DND-41 (cell line): ENCODE results near the gene OR5T2.

Experiments used
- ATAC-seq: fragments of 200-7000 bp; cut with Tn5 transposase; 3 replicates; pipeline ENCODE4 v1.9.1; 2021; ENCODE audit warnings: low read depth; ENCODE audit not compliant: insufficient read depth
- DNase-seq: peaks from one replicate; pipeline ENCODE4 v3.0.0-alpha.2; 2020
- H2AFZ ChIP-seq: 2 replicates; pipeline ENCODE4 v1.6.0; 2012; ENCODE audit warnings: low read depth, low read length
- H3K27ac ChIP-seq: 2 replicates; pipeline ENCODE4 v1.5.1; 2012; ENCODE audit warnings: low read length, inconsistent platforms
- H3K27me3 ChIP-seq: fragments of 200-600 bp; sonication (generic); 2 replicates; pipeline ENCODE4 v1.6.0; 2012; ENCODE audit warnings: low read length, mild to moderate bottlenecking, inconsistent platforms; ENCODE audit not compliant: insufficient read depth, poor library complexity
- H3K36me3 ChIP-seq: 2 replicates; pipeline ENCODE4 v1.5.1; 2012; ENCODE audit warnings: low read length, inconsistent platforms; ENCODE audit not compliant: insufficient read depth
- H3K4me1 ChIP-seq: 2 replicates; pipeline ENCODE4 v1.5.1; 2012; ENCODE audit warnings: mild to moderate bottlenecking, low read length; ENCODE audit not compliant: insufficient read depth
- H3K4me2 ChIP-seq: 2 replicates; pipeline ENCODE4 v1.6.0; 2012; ENCODE audit warnings: mild to moderate bottlenecking, moderate library complexity, low read length, inconsistent platforms; ENCODE audit not compliant: insufficient read depth
- H3K4me3 ChIP-seq, 2 experiments: fragments of 200-600 bp in 1 of 2; shearing (Covaris generic) in 1 of 2; 2 replicates each; pipeline ENCODE4 v1.5.1; 2012 to 2016; ENCODE audit warnings: inconsistent platforms in 2 of 2, low read length in 2 of 2, mild to moderate bottlenecking in 2 of 2, low read depth in 1 of 2, moderate library complexity in 1 of 2
- H3K79me2 ChIP-seq: 2 replicates; pipeline ENCODE4 v1.6.0; 2012; ENCODE audit warnings: low read length, inconsistent platforms; ENCODE audit not compliant: insufficient read depth
- H3K9ac ChIP-seq: 2 replicates; pipeline ENCODE4 v1.6.0; 2012; ENCODE audit warnings: low read depth, mild to moderate bottlenecking, inconsistent platforms, low read length, moderate library complexity
- H3K9me3 ChIP-seq: 2 replicates; pipeline ENCODE4 v1.5.1; 2012; ENCODE audit warnings: low read length, moderate library complexity, mild to moderate bottlenecking, inconsistent platforms; ENCODE audit not compliant: insufficient read depth, severe bottlenecking
- H4K20me1 ChIP-seq: 2 replicates; pipeline ENCODE4 v1.6.0; 2012; ENCODE audit warnings: low read length; ENCODE audit not compliant: insufficient read depth
- EZH2 ChIP-seq: IDR thresholded peaks from 3 replicates; pipeline ENCODE4 v1.6.1; 2012; ENCODE audit warnings: borderline replicate concordance, low read depth, mild to moderate bottlenecking, moderate library complexity, low read length, inconsistent platforms; ENCODE audit not compliant: severe bottlenecking
- TF ChIP-seq, protein P1 (sequence below): IDR thresholded peaks from 2 replicates; pipeline ENCODE4 v1.5.1; 2012; ENCODE audit warnings: borderline replicate concordance, low read length, moderate library complexity, mild to moderate bottlenecking; ENCODE audit not compliant: poor library complexity, severe bottlenecking; ENCODE audit errors: extremely low read depth

The OR5T2 gene

DNA sequence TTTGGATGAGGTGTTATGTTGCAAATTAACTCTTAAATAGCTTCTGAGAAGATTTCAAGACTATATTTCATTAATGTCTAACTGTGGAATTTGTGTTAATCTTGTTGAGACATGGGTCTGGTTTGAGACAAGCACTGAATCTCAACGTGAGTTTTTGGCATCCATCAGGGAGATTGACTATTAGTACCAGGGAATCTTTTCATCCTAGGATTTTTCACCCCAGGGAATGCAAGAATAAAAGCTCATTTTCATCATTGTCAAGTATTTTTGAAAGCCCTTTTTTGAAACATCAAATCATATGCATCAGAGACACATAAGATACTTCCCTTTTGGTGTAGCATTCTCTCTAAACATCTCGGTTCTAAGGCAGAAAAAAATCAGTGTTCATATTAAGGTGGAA is 19.5 kb downstream of the OR5T2 start:
- H3K79me2 ChIP-seq: no peaks in the 10 kb centered on the region
- TF ChIP-seq, protein P1, sequence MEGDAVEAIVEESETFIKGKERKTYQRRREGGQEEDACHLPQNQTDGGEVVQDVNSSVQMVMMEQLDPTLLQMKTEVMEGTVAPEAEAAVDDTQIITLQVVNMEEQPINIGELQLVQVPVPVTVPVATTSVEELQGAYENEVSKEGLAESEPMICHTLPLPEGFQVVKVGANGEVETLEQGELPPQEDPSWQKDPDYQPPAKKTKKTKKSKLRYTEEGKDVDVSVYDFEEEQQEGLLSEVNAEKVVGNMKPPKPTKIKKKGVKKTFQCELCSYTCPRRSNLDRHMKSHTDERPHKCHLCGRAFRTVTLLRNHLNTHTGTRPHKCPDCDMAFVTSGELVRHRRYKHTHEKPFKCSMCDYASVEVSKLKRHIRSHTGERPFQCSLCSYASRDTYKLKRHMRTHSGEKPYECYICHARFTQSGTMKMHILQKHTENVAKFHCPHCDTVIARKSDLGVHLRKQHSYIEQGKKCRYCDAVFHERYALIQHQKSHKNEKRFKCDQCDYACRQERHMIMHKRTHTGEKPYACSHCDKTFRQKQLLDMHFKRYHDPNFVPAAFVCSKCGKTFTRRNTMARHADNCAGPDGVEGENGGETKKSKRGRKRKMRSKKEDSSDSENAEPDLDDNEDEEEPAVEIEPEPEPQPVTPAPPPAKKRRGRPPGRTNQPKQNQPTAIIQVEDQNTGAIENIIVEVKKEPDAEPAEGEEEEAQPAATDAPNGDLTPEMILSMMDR: no peak
- TF ChIP-seq EZH2: no peak
- H3K36me3 ChIP-seq: no peaks in the 10 kb centered on the region
- no peaks in the 10 kb centered on the region for H4K20me1 ChIP-seq
- no peak overlapping the region for H3K4me2 ChIP-seq
- ATAC-seq: no peak
- no peak overlapping the region for H3K27ac ChIP-seq
- no peak for DNase-seq
- no peak overlapping the region for H3K4me3 ChIP-seq
- no peaks in the 10 kb centered on the region for H3K4me1 ChIP-seq
- H3K9me3 ChIP-seq: no peaks in the 10 kb centered on the region
- no peaks in the 10 kb centered on the region for H3K27me3 ChIP-seq
- H2AFZ ChIP-seq: no peak overlapping the region
- no peak overlapping the region for H3K9ac ChIP-seq

DNA sequence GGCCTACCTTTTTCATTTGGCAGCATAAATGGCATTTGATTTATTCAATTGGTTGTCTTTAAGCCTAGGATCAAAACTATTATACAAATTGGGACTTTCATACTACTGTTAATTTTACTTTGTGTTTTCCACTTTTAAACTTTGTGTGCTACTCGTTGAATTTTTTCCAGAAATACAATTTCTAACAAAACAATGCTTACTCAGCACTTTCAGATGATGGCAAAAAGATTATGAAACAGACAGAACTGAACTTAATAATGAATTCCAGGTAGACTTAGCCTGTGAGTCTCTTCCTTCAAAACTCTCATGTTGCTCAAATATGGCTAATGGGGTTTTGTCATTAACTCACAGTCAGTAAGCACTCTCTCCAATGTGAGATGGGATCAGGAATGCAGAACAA is 26.3 kb downstream of the OR5T2 start:
- H3K79me2 ChIP-seq: no peaks in the 10 kb centered on the region
- no peak for ATAC-seq

DNA sequence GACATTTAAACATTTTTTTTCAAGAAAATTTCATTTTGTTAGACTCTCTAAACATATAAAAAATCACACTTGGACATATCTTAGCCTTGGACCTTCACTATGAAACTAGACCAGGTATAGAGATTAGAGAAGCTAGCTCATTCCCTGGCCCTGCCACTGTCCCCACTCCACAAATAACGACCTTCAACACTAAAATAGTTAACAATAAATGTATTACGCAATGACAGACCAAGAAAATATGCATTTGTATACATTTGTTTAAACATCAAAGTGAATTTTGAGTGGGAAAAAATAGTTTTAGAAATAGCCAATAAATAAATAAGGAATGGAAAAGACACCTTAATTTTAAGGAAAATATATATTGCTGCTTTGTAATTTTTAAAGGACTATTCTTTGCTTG is 36.7 kb downstream of the OR5T2 start:
- Histone ChIP-seq H3K36me3 (no peaks in the 10 kb centered on the region), H3K4me2 (no peak overlapping the region), H3K27me3 (no peaks in the 10 kb centered on the region), H3K4me3 (no peak overlapping the region), H3K27ac (no peak overlapping the region), H3K4me1 (no peaks in the 10 kb centered on the region), H2AFZ (no peak overlapping the region), H3K9me3 (no peaks in the 10 kb centered on the region), H3K79me2 (no peaks in the 10 kb centered on the region), H3K9ac (no peak overlapping the region), H4K20me1 (no peaks in the 10 kb centered on the region)
- DNase-seq (no peak), ATAC-seq (no peak)
- no peak for TF ChIP-seq EZH2
- TF ChIP-seq, protein P1: no peak

More for the DNA sequence above, 26.3 kb downstream of the OR5T2 start:
- no peaks in the 10 kb centered on the region for H4K20me1 ChIP-seq
- H2AFZ ChIP-seq: no peak overlapping the region
- H3K36me3 ChIP-seq: no peaks in the 10 kb centered on the region
- no peaks in the 10 kb centered on the region for H3K9me3 ChIP-seq
- H3K27ac ChIP-seq: no peak overlapping the region
- H3K27me3 ChIP-seq: no peaks in the 10 kb centered on the region
- no peak overlapping the region for H3K4me2 ChIP-seq
- H3K4me3 ChIP-seq: no peak overlapping the region
- no peaks in the 10 kb centered on the region for H3K4me1 ChIP-seq
- H3K9ac ChIP-seq: no peak overlapping the region
- no peak for DNase-seq
- TF ChIP-seq, protein P1: no peak
- TF ChIP-seq EZH2: no peak

DNA sequence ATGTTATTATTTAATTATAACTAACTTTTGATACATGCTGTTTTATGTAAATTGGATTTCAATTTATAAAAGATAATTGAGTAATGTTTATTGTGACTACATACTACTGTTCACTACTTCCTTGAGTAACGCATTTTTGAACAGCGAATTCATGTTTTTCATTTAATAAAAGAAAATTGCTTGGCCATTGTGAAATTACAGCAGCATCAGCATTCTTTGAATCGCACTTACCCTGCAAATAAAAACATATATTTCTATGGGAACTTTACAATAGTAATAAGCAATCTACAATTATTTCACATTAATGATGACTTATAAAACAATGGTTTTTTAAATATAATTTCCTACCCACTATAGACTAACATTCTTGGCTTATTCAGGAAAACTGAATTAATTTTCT is 37.4 kb downstream of the OR5T2 start:
- no peak overlapping the region for H3K27ac ChIP-seq
- no peak overlapping the region for H3K4me3 ChIP-seq
- H3K4me2 ChIP-seq: no peak overlapping the region
- DNase-seq (no peak), ATAC-seq (no peak)
- no peak overlapping the region for H3K9ac ChIP-seq
- no peak overlapping the region for H2AFZ ChIP-seq
- TF ChIP-seq, protein P1: no peak
- TF ChIP-seq EZH2: no peak
- no peaks in the 10 kb centered on the region for H3K36me3 ChIP-seq
- H3K27me3 ChIP-seq: no peaks in the 10 kb centered on the region
- H3K4me1 ChIP-seq: no peaks in the 10 kb centered on the region
- H4K20me1 ChIP-seq: no peaks in the 10 kb centered on the region
- H3K79me2 ChIP-seq: no peaks in the 10 kb centered on the region
- no peaks in the 10 kb centered on the region for H3K9me3 ChIP-seq
